ENCODE results near the gene PARD3. TPM values are rescaled to one million over a fixed set of nuclear protein-coding genes. Genes with fewer than 3 reads are reported as not detected.

The PARD3 gene
- total RNA-seq, 1 donor from 2014 or later: 20.6 TPM

GRCh38 chr10:34824870-34825269 is 9.8 kb upstream of the PARD3 start:
- no peak for DNase-seq

DNA sequence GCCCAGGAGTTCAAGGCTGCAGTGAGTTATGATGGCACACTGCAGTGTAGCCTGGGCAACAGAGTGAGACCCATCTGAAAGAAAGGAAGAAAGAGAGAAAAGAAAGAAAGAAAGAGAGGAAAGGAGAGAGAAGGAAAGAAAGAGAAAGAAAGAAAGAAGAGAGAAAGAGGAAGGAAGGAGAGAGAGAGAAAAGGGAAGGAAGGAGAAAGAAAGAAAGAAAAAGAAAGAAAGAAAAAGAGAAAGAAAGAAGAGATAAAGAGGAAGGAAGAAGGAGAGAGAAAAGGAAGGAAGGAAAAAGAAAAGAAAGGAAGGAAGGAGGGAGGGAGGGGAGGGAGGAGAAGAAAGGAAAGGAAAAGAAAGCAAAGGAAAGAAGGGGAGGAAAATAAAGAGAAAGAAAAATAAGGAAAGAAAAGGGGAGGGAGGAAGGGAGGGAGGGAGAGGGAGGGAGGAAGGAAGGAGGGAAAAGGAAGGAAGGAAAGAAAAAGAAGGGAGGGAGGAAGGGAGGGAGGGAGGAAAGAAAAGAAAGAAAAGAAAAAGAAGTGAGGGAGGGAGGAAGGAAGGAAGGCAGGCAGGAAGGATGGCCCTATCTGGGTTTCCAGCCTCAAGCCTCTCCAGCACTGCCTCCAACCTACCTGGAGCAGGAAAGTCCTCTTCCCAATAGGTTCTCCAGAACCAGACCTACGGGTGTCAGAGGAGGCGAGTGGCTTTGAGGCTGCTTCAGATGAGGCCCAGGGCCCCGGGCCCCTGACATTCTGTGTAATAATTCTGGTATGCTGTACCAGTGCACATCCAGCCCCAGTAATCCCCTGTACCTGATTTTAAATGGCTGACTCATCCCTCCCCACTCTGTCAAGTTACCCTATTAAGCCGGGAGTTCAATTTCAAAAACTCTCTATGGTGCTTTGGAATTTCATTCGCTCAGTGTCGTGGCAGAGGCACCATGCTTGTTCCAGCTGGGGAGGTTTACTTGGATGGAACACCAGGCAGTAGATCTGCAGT is 6.8 kb upstream of the PARD3 start:
- DNase-seq: no peak

- DNase-seq: no peak
Observed at GRCh38 chr10:34817586-34817985, 2.5 kb upstream of the PARD3 start.

DNA sequence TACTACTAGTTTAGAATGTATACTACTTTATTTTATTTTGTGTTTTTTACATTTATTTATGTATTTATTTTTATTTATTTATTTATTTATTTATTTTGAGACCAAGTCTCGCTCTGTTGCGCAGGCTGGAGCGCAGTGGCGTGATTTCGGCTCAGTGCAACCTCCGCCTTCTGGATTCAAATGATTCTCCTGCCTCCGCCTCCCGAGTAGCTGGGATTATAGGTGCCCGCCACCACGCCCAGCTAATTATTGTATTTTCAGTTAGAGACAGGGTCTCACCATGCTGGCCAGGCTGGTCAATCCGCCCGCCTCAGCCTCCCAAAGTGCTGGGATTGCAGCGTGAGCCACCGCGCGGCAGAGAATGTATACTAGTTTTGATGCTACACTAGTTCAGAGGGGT is 2.0 kb upstream of the PARD3 start:
- DNase-seq: no peak

- DNase-seq: no peak
Observed at GRCh38 chr10:34816501-34817002, 1.5 kb upstream of the PARD3 start.

DNA sequence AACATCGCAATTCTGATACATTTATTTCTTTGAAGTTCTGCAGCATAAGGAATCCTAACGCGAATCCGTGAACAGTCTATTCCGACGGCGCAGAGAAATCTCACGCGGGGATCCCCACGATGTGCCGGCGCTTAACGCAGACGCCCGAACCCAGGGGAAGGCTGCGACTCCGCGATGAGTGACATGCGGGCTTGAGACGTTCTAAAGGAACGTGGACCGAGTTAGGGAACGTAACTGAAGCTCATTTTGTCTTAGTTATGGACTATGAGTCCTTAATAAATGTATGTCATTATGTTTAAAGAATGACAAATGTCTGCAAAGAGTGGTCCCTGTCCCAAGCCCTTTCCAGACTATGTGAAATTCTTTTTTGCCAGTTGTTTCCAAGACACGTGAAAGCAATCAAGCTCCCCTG is 995 bp upstream of the PARD3 start:
- no peak for DNase-seq

DNA sequence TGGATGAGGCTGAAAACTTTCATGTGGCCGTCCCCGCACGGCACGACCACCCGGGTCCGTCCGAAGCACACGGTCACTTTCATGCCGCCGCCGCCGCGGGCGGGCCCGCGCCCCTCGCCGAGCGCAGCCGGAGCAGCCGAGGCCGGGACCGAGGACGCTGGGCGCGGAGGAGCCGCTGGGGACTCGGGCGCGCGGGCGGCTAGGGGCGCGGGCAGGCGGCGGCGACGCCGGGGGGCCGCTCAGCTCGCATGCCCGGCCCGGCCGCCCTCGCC is 247 bp downstream of the PARD3 start:
- DNase-seq: no peak

GRCh38 chr10:34814223-34814912 is 728 bp downstream of the PARD3 start:
- DNase-seq: no peak

DNA sequence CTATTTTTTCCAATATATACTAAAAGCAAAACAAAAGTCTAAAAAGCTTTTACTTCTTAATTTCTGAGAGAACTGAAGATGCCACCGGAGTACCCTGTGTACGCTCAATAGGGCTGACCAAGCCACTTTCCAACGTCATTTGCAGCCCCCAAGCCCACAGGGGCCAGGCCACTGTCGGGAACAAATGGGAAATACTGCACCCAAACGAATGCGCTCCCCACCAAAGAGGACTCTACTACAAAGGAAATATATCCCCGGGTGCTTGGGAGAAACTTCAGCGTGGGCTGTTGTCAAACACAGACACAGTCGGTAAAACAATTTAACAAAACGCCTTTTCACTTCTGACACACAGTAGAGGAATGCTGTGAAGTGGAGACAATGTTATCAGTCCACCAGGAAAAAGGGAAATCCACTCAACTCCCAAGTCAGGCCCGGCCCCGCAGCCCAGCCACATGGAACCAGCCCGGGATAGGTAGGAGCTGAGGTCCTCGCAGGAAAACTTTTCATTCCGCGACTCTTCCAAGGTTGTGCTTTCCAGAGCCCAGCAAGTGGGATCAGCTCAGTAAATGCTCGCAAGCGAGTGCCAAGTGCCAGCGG is 1.4 kb downstream of the PARD3 start:
- no peak for DNase-seq

- no peak for DNase-seq
Observed at GRCh38 chr10:34812771-34813170, 2.3 kb downstream of the PARD3 start.

GRCh38 chr10:34811968-34812514 is 3.1 kb downstream of the PARD3 start:
- no peak for DNase-seq

- no peak for DNase-seq
Observed at GRCh38 chr10:34811126-34811967, 3.7 kb downstream of the PARD3 start.

GRCh38 chr10:34809796-34810195 is 5.3 kb downstream of the PARD3 start:
- no peak for DNase-seq

GRCh38 chr10:34808801-34809745 is 6.0 kb downstream of the PARD3 start:
- DNase-seq: no peak

- DNase-seq: no peak
Observed at GRCh38 chr10:34808336-34808735, 6.8 kb downstream of the PARD3 start.

- no peak for DNase-seq
Observed at GRCh38 chr10:34804306-34804705, 10.8 kb downstream of the PARD3 start.

- no peak for DNase-seq
Observed at GRCh38 chr10:34802692-34803091, 12.4 kb downstream of the PARD3 start.

GRCh38 chr10:34801097-34801733 is 13.9 kb downstream of the PARD3 start:
- DNase-seq: no peak

- DNase-seq: no peak
Observed at GRCh38 chr10:34800624-34801023, 14.5 kb downstream of the PARD3 start.

DNA sequence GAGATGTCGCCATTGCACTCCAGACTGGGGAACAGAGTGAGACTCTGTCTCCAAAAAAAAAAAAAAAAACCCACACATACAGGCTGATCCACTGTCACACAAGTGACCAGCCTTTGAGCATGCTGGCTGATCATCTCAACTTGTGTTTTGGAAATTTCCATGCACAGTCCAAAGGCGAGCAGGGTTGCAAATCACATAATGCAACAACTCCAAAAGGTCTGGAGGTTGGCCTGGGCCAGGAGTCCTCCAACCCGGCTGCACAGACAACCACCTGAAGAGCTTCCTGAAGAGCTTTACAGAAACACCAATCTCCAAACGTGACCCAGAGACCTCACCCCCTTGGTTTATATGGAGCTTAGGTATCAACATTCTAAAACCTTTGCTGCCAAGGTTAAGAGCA is 16.4 kb downstream of the PARD3 start:
- DNase-seq: no peak

Measured in occipital lobe (tissue), 2 donors.